ENCODE results near the gene FREM1.

Gene FREM1

GRCh38 chr9:14843163-14843562 is 67.1 kb downstream of the FREM1 start:
- no peak overlapping the region for H3K4me3 ChIP-seq
- H3K27me3 ChIP-seq (ENCODE audit: low read depth): peaks cover 3% of the 10 kb centered on the region; the same call in 1 of the 2 replicates
- in situ Hi-C loops (cut with MboI; ENCODE audit: low sequenced_read_pairs): no loop called here
- no peaks in the 10 kb centered on the region for H3K36me3 ChIP-seq (replicated peaks)
- no peak for DNase-seq (ENCODE audit: low spot score in 2 of 2)
- H3K4me1 ChIP-seq: no peaks in the 10 kb centered on the region
- H3K9me3 ChIP-seq: no peaks in the 10 kb centered on the region

GRCh38 chr9:14842269-14842668 is 68.0 kb downstream of the FREM1 start:
- H3K4me1 ChIP-seq: no peaks in the 10 kb centered on the region
- DNase-seq (ENCODE audit: low spot score in 2 of 2): no peak
- in situ Hi-C loops (cut with MboI; ENCODE audit: low sequenced_read_pairs): no loop called here

DNA sequence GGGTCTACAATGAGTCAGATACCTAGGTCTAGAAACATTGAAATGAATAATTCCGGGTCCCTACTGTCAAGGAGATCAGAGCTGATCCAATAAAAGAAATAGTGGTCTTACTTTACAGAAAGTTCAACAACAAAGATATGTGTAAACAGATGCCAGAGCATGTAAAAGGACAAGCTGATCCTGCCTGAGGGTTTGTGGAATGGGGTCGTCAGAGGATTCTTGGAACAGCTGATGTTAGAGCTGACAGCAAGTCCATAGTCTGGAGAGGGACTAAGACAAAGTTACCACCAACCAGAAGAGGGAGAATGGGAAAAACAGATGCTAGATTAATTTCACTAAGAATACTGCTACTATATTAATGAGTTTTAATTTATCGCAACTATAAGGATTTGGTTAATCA is 71.5 kb downstream of the FREM1 start:
- Histone ChIP-seq H3K4me1 (no peaks in the 10 kb centered on the region), H3K27me3 (ENCODE audit: low read depth) (no peaks in the 10 kb centered on the region), H3K9me3 (no peaks in the 10 kb centered on the region), H3K36me3 (replicated peaks) (no peaks in the 10 kb centered on the region), H3K4me3 (no peak overlapping the region)
- in situ Hi-C loops (cut with MboI; ENCODE audit: low sequenced_read_pairs): no loop called here
- DNase-seq (ENCODE audit: low spot score in 2 of 2): no peak

More at GRCh38 chr9:14842269-14842668, 68.0 kb downstream of the FREM1 start:
- no peaks in the 10 kb centered on the region for H3K27me3 ChIP-seq (ENCODE audit: low read depth)
- H3K36me3 ChIP-seq (replicated peaks): no peaks in the 10 kb centered on the region
- H3K4me3 ChIP-seq: no peak overlapping the region
- no peaks in the 10 kb centered on the region for H3K9me3 ChIP-seq

DNA sequence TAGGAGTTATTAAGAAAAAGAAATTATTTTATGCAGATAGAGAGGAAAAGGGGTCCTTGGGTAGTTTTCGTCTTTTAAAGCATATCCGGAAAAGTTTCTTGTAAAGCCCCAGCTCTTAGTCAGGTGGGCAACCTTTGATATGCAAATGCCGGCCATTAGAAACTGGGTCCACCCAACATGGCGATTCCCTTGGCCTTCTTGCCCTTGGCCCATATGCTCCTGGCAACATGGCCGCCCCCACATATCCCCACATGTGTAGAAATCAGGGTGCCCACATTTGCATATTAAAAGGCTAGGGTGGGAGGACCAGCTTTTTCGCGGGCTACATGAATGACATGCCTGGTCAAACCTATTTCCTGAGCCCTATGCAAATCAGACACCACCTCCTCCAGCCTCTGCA is 73.3 kb downstream of the FREM1 start:
- no peak overlapping the region for H3K4me3 ChIP-seq

DNA sequence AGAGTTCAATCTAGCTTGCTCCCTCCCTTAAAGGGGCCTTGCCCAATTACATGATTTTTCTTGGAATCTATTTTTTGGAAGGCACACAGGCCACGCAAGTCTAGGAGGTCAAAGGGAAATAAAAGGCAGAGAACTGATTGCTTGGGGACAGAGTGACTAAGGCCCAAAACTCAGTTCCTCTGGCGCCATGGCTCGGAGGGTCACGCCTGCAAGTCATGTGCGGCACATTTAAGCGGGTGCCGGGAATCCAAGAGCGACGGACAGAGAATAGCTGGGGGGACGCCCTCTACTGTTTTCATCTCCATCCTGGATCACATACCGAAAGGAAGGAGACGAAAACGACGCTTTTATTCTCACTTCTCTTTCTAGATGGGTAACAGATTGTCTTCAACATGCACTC is 78.6 kb downstream of the FREM1 start:
- no peak for DNase-seq (ENCODE audit: low spot score in 2 of 2)
- Histone ChIP-seq H3K27me3 (ENCODE audit: low read depth) (no peaks in the 10 kb centered on the region), H3K4me1 (no peaks in the 10 kb centered on the region), H3K4me3 (no peak overlapping the region), H3K36me3 (replicated peaks) (no peaks in the 10 kb centered on the region), H3K9me3 (no peaks in the 10 kb centered on the region)
- in situ Hi-C loops (cut with MboI; ENCODE audit: low sequenced_read_pairs): no loop called here

More for the DNA sequence above, 73.3 kb downstream of the FREM1 start:
- no peak for DNase-seq (ENCODE audit: low spot score in 2 of 2)
- Histone ChIP-seq H3K36me3 (replicated peaks) (no peaks in the 10 kb centered on the region), H3K4me1 (no peaks in the 10 kb centered on the region), H3K9me3 (no peaks in the 10 kb centered on the region), H3K27me3 (ENCODE audit: low read depth) (no peaks in the 10 kb centered on the region)
- in situ Hi-C loops (cut with MboI; ENCODE audit: low sequenced_read_pairs): no loop called here

DNA sequence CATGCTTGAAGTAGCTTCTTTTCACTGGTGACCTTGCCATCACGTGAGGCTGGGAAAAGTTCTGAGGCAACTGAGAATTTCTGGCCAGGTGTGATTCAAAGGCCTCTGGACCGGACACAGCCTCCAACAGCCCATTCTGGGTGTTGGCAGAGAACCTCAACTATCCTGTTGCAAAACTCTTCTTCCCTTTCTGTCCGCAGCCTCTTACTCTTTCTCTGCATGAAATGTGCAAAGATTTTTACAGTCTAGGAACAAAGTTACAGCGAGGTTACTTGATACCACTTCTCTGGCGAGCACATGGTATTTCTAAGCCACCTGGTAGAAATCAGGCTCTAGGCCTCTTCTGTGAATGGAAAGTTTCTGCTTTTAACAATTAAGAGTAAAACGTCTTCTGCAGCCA is 79.2 kb downstream of the FREM1 start:
- Histone ChIP-seq H3K9me3 (no peaks in the 10 kb centered on the region), H3K27me3 (ENCODE audit: low read depth) (no peaks in the 10 kb centered on the region), H3K36me3 (replicated peaks) (no peaks in the 10 kb centered on the region), H3K4me3 (no peak overlapping the region), H3K4me1 (no peaks in the 10 kb centered on the region)
- in situ Hi-C loops (cut with MboI; ENCODE audit: low sequenced_read_pairs): no loop called here
- DNase-seq (ENCODE audit: low spot score in 2 of 2): no peak

DNA sequence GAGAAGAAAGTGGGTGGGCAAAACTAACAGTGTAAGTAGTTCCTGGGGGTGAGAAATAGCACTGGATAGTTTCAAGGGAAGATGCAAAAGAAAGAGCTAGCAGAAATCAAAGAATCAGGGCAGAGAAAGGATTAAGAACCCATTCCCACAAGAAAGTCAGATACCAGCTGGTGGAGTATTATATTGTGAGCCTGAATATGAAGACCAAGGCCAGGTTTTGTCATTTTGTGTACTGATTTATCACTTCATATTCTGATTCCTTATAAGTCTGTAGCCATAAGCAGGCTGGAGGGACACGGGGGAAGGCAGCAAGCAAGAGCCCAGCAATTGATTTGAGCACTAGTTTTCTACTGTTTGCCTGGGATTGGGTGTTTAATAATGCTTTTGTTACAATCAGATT is 80.2 kb downstream of the FREM1 start:
- DNase-seq (ENCODE audit: low spot score in 2 of 2): no peak
- H3K36me3 ChIP-seq (replicated peaks): no peaks in the 10 kb centered on the region
- H3K4me1 ChIP-seq: no peaks in the 10 kb centered on the region
- no peak overlapping the region for H3K4me3 ChIP-seq
- no peaks in the 10 kb centered on the region for H3K27me3 ChIP-seq (ENCODE audit: low read depth)
- H3K9me3 ChIP-seq: no peaks in the 10 kb centered on the region
- in situ Hi-C loops (cut with MboI; ENCODE audit: low sequenced_read_pairs): no loop called here

GRCh38 chr9:14829204-14829603 is 81.0 kb downstream of the FREM1 start:
- no peak overlapping the region for H3K4me3 ChIP-seq
- in situ Hi-C loops (cut with MboI; ENCODE audit: low sequenced_read_pairs): no loop called here
- DNase-seq (ENCODE audit: low spot score in 2 of 2): no peak
- no peaks in the 10 kb centered on the region for H3K36me3 ChIP-seq (replicated peaks)
- H3K9me3 ChIP-seq: no peaks in the 10 kb centered on the region
- no peaks in the 10 kb centered on the region for H3K27me3 ChIP-seq (ENCODE audit: low read depth)
- no peaks in the 10 kb centered on the region for H3K4me1 ChIP-seq

- no peak for DNase-seq (ENCODE audit: low spot score in 2 of 2)
- Histone ChIP-seq H3K4me3 (no peak overlapping the region), H3K9me3 (no peaks in the 10 kb centered on the region), H3K36me3 (replicated peaks) (no peaks in the 10 kb centered on the region), H3K4me1 (no peaks in the 10 kb centered on the region), H3K27me3 (ENCODE audit: low read depth) (no peaks in the 10 kb centered on the region)
- in situ Hi-C loops (cut with MboI; ENCODE audit: low sequenced_read_pairs): no loop called here
These were observed 82.4 kb downstream of the FREM1 start for GRCh38 chr9:14827805-14828204.

DNA sequence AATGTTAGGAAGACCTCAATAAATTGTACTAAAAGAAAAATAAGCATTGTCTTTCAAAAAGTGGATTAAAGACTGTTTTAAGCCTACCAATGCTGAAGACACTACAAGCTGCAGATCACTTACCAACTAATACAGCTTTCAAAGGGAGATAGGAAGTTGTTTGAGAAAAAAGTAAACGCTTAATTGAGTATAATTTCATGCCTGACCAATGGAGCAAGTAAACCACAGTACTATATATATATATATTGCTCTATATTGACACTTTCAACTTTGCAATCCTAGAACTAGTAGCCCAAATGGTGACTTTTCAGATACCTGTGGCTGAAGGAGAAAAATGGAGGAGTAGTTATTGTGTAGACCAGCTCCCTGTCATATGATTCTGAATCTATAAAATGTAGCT is 85.7 kb downstream of the FREM1 start:
- Histone ChIP-seq H3K4me1 (no peaks in the 10 kb centered on the region), H3K4me3 (no peak overlapping the region), H3K9me3 (no peaks in the 10 kb centered on the region), H3K27me3 (ENCODE audit: low read depth) (no peaks in the 10 kb centered on the region), H3K36me3 (replicated peaks) (no peaks in the 10 kb centered on the region)
- no peak for DNase-seq (ENCODE audit: low spot score in 2 of 2)
- in situ Hi-C loops (cut with MboI; ENCODE audit: low sequenced_read_pairs): no loop called here

GRCh38 chr9:14823800-14824199 is 86.4 kb downstream of the FREM1 start:
- no peaks in the 10 kb centered on the region for H3K9me3 ChIP-seq
- no peaks in the 10 kb centered on the region for H3K27me3 ChIP-seq (ENCODE audit: low read depth)
- DNase-seq (ENCODE audit: low spot score in 2 of 2): no peak
- no peaks in the 10 kb centered on the region for H3K4me1 ChIP-seq
- no peak overlapping the region for H3K4me3 ChIP-seq
- H3K36me3 ChIP-seq (replicated peaks): no peaks in the 10 kb centered on the region
- in situ Hi-C loops (cut with MboI; ENCODE audit: low sequenced_read_pairs): no loop called here

GRCh38 chr9:14822666-14823065 is 87.6 kb downstream of the FREM1 start:
- in situ Hi-C loops (cut with MboI; ENCODE audit: low sequenced_read_pairs): no loop called here
- Histone ChIP-seq H3K4me1 (no peaks in the 10 kb centered on the region), H3K36me3 (replicated peaks) (no peaks in the 10 kb centered on the region), H3K9me3 (no peaks in the 10 kb centered on the region), H3K27me3 (ENCODE audit: low read depth) (no peaks in the 10 kb centered on the region), H3K4me3 (no peak overlapping the region)
- DNase-seq (ENCODE audit: low spot score in 2 of 2): no peak

DNA sequence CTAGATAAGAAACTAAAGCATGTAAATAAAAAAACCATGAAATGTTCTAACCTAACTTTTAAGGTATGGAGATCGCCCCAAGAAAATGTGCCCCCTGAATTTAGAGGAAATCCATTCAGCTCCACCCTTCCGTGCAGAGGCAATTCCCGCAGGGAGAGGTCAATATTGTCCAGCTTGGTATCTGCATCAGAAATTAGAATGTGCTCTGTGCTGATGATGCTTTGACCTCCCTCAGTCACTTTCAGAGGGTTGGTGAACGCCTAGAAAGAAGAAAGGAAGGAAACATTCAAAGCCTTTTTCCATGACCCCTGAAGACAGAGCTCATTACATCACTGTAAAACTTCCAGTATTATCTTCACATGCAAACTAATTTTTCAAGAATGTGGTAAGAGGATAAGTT is 91.0 kb downstream of the FREM1 start:
- in situ Hi-C loops (cut with MboI; ENCODE audit: low sequenced_read_pairs): no loop called here
- no peaks in the 10 kb centered on the region for H3K9me3 ChIP-seq
- no peak for DNase-seq (ENCODE audit: low spot score in 2 of 2)
- no peaks in the 10 kb centered on the region for H3K27me3 ChIP-seq (ENCODE audit: low read depth)
- no peaks in the 10 kb centered on the region for H3K4me1 ChIP-seq
- no peaks in the 10 kb centered on the region for H3K36me3 ChIP-seq (replicated peaks)
- no peak overlapping the region for H3K4me3 ChIP-seq

DNA sequence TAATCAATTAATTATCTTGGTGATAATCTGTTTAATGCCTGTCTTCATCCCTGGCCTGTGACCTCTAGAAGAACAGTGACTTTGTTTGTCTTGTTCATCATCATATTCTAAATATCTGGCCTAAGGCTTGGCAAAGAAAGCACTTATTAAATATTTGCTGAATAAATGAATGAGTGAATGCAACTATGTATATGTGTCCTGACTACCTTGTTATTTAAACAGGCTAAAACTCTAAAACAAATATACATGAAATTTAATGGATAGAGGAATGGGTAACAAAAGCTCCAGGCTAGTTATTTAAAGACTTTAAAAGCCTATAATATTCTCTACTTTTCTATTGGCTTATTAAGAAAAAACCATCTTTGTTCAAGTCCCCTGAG is 96.0 kb downstream of the FREM1 start:
- H3K27me3 ChIP-seq (ENCODE audit: low read depth): 0 out of 2 replicates have a peak, but pooled peaks cover 4% of the 10 kb centered on the region
- H3K4me1 ChIP-seq: no peaks in the 10 kb centered on the region
- peak in 1 of 2 experiments; percentile 5 for DNase-seq (ENCODE audit: low spot score in 2 of 2)
- in situ Hi-C loops (cut with MboI; ENCODE audit: low sequenced_read_pairs): no loop called here
- no peaks in the 10 kb centered on the region for H3K9me3 ChIP-seq
- H3K4me3 ChIP-seq: no peak overlapping the region
- H3K36me3 ChIP-seq (replicated peaks): no peaks in the 10 kb centered on the region
